Liver (tissue), 9 donors: ENCODE measurements around the gene RASA3. TPM values are rescaled to one million over a fixed set of nuclear protein-coding genes. Genes with fewer than 3 reads are reported as not detected.

Experiments used
- DNase-seq: peaks from one replicate; pipeline ENCODE4 v3.0.0-alpha.2; 2017; ENCODE audit warnings: low spot score
- H3K27ac ChIP-seq, 2 donors: one replicate each; pipeline ENCODE4 v1.7.0; 2013; ENCODE audit warnings: inconsistent platforms in 2 of 2, low read length in 2 of 2, control low read depth in 1 of 2, low read depth in 1 of 2, mild to moderate bottlenecking in 1 of 2
- H3K27me3 ChIP-seq, 4 donors: one replicate each; pipeline versions ENCODE4 v1.6.1 to v1.7.0; 2013; ENCODE audit warnings: low read length in 3 of 4, inconsistent platforms in 1 of 4, mild to moderate bottlenecking in 1 of 4, moderate library complexity in 1 of 4; ENCODE audit not compliant: control insufficient read depth in 4 of 4, insufficient read depth in 4 of 4
- H3K36me3 ChIP-seq, 4 donors: one replicate each; pipeline versions ENCODE4 v1.6.1 to v1.7.0; 2013; ENCODE audit warnings: low read length in 3 of 4, mild to moderate bottlenecking in 3 of 4, low read depth in 1 of 4, moderate library complexity in 1 of 4; ENCODE audit not compliant: control insufficient read depth in 4 of 4, insufficient read depth in 3 of 4
- H3K4me1 ChIP-seq, 4 donors: one replicate each; pipeline versions ENCODE4 v1.6.1 to v1.7.0; 2013; ENCODE audit warnings: low read length in 3 of 4, mild to moderate bottlenecking in 3 of 4, moderate library complexity in 1 of 4; ENCODE audit not compliant: control insufficient read depth in 4 of 4, insufficient read depth in 4 of 4
- H3K4me3 ChIP-seq, 3 donors: one replicate each; pipeline versions ENCODE4 v1.6.1 to v1.7.0; 2013; ENCODE audit warnings: low read length in 3 of 3, control low read depth in 1 of 3, low read depth in 1 of 3, mild to moderate bottlenecking in 1 of 3
- H3K9ac ChIP-seq, 2 donors: one replicate each; pipeline ENCODE4 v1.7.0; 2013; ENCODE audit warnings: low read length in 2 of 2, mild to moderate bottlenecking in 2 of 2, moderate library complexity in 2 of 2, control low read depth in 1 of 2, low read depth in 1 of 2
- H3K9me3 ChIP-seq, 4 donors: one replicate each; pipeline versions ENCODE4 v1.6.1 to v1.7.0; 2013; ENCODE audit warnings: low read length in 3 of 4; ENCODE audit not compliant: control insufficient read depth in 4 of 4
- EGR1 ChIP-seq, 2 donors: IDR thresholded peaks; 2 replicates each; pipeline ENCODE4 v1.6.1; 2016 to 2018; ENCODE audit warnings: antibody characterized with exemption in 2 of 2, low read depth in 2 of 2
- FOXA1 ChIP-seq: IDR thresholded peaks from 2 replicates; pipeline ENCODE4 v1.6.1; 2016; ENCODE audit warnings: antibody characterized with exemption
- FOXA2 ChIP-seq: IDR thresholded peaks from 2 replicates; pipeline ENCODE4 v1.6.1; 2016; ENCODE audit warnings: antibody characterized with exemption
- GABPA ChIP-seq, 2 donors: IDR thresholded peaks in 1 of 2; conservative IDR thresholded peaks in 1 of 2; 2 replicates each; pipeline ENCODE4 v1.6.1; 2016; ENCODE audit warnings: antibody characterized with exemption in 2 of 2, mild to moderate bottlenecking in 1 of 2, moderate library complexity in 1 of 2
- HNF4A ChIP-seq, 2 donors: conservative IDR thresholded peaks; 2 replicates each; pipeline ENCODE4 v1.6.1; 2016; ENCODE audit warnings: antibody characterized with exemption in 2 of 2, mild to moderate bottlenecking in 2 of 2
- HNF4G ChIP-seq: IDR thresholded peaks from 2 replicates; pipeline ENCODE4 v1.6.1; 2016; ENCODE audit warnings: antibody characterized with exemption
- JUND ChIP-seq, 2 donors: IDR thresholded peaks; 2 replicates each; pipeline ENCODE4 v1.6.1; 2016; ENCODE audit warnings: antibody characterized with exemption in 2 of 2
- NR2F2 ChIP-seq: IDR thresholded peaks from 2 replicates; pipeline ENCODE4 v1.6.1; 2016; ENCODE audit warnings: antibody characterized with exemption
- RAD21 ChIP-seq, 2 donors: IDR thresholded peaks; 2 replicates each; pipeline ENCODE4 v1.6.1; 2016; ENCODE audit warnings: antibody characterized with exemption in 2 of 2, mild to moderate bottlenecking in 2 of 2
- RXRA ChIP-seq, 2 donors: IDR thresholded peaks; 2 replicates each; pipeline ENCODE4 v1.6.1; 2017 to 2018; ENCODE audit warnings: antibody characterized with exemption in 2 of 2, mild to moderate bottlenecking in 1 of 2
- SP1 ChIP-seq: IDR thresholded peaks from 2 replicates; pipeline ENCODE4 v1.6.1; 2018; ENCODE audit warnings: antibody characterized with exemption, mild to moderate bottlenecking
- TAF1 ChIP-seq: conservative IDR thresholded peaks from 2 replicates; pipeline ENCODE4 v1.6.1; 2016; ENCODE audit warnings: antibody characterized with exemption, mild to moderate bottlenecking
- YY1 ChIP-seq: IDR thresholded peaks from 2 replicates; pipeline ENCODE4 v1.6.1; 2016; ENCODE audit warnings: antibody characterized with exemption, mild to moderate bottlenecking
- WGBS: extraction: QIAGEN DNeasy Blood & Tissue Kit; methylation state at CpG from one replicate; pipeline ENCODE4 v1.1.7; 2013; 5-methylcytosine and 5-hydroxymethylcytosine counted together
- polyA plus RNA-seq, 2 donors: library from polyadenylated mRNA; stranded (reverse) in 1 of 2; unstranded in 1 of 2; fragments of 200-250 nt in 1 of 2; fragments of >200 nt in 1 of 2; fragmentation: Nextera tagmentation in 1 of 2; extraction: Ambion mirVana in 1 of 2; gene quantifications; one replicate each; pipeline versions ENCODE4 v1.2.1 to v1.2.3, GENCODE V29; 2013 to 2015
- total RNA-seq, 2 donors: library from RNA; depleted of rRNA; stranded (reverse); fragments of >200 nt; gene quantifications; one replicate each; pipeline ENCODE4 v1.2.3, GENCODE V29; 2014
- TF ChIP-seq, protein P1 (sequence below): fragments of 150-350 bp; IDR thresholded peaks from 2 replicates; pipeline ENCODE4 v1.5.1; 2017; ENCODE audit warnings: improper control_type of control experiment, low read depth, low read length; ENCODE audit not compliant: missing input control
- TF ChIP-seq, protein P2 (sequence below): IDR thresholded peaks from 2 replicates; pipeline ENCODE4 v1.6.1; 2016; ENCODE audit warnings: antibody characterized with exemption
- TF ChIP-seq, protein P3 (sequence below): IDR thresholded peaks from 2 replicates; pipeline ENCODE4 v1.6.1; 2016; ENCODE audit warnings: antibody characterized with exemption, mild to moderate bottlenecking
- TF ChIP-seq, protein P4 (sequence below): IDR thresholded peaks from 2 replicates; pipeline ENCODE4 v1.6.1; 2016; ENCODE audit warnings: antibody characterized with exemption
- TF ChIP-seq, protein P5 (sequence below): IDR thresholded peaks from 2 replicates; pipeline ENCODE4 v1.6.1; 2016; ENCODE audit warnings: antibody characterized with exemption
- donor health status: healthy.
- donor health status: healthy.
- donor health status: healthy.
- donor health status: healthy.
- donor health status: healthy.

Gene RASA3
- total and polyA plus RNA-seq, 4 donors, result 0.64 to 5.9 (median 3.8) TPM

DNA sequence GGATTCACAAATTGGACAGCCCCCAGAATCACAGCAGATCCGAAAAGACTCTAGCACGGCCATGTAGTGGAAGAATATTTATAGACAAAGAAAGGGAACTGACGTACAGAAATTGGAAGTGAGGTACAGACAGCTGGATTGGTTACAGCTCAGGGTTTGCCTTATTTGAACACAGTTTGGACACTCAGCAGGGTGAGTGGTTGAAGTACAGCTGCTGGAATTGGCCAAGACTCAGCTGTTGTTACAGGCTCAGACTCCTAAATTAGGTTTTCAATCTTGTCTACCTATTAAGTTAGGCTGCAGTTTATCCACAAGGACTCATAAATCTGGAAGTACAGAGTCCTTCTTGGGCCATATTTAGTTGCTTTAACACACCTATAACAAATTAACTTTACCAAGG, 40.8 kb upstream of the RASA3 start (continued):
- TF ChIP-seq RXRA (IDR thresholded peaks at IDR 0.05), result no peak
- TF ChIP-seq JUND (IDR thresholded peaks at IDR 0.05), result no peak
- TF ChIP-seq, protein P1, sequence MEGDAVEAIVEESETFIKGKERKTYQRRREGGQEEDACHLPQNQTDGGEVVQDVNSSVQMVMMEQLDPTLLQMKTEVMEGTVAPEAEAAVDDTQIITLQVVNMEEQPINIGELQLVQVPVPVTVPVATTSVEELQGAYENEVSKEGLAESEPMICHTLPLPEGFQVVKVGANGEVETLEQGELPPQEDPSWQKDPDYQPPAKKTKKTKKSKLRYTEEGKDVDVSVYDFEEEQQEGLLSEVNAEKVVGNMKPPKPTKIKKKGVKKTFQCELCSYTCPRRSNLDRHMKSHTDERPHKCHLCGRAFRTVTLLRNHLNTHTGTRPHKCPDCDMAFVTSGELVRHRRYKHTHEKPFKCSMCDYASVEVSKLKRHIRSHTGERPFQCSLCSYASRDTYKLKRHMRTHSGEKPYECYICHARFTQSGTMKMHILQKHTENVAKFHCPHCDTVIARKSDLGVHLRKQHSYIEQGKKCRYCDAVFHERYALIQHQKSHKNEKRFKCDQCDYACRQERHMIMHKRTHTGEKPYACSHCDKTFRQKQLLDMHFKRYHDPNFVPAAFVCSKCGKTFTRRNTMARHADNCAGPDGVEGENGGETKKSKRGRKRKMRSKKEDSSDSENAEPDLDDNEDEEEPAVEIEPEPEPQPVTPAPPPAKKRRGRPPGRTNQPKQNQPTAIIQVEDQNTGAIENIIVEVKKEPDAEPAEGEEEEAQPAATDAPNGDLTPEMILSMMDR, result no peak

DNA sequence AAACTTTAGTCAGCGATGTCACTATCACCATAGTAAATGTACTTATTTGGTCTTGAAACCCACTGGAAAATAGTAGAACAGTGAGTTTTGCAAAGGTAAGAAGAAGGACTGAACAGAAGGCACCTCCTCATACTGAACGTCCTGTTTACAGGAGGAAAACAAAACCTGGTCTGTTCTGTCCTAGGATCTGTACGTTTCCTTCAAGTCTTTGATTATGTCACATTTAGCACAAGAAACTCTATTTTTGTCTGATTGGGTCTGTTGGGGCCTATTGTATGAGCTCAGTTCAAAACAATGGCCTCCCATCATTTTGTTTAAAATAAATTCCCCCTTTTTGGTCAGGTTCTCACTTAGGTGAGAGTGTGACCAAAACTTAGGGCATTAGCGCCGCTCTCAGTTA, 35.5 kb upstream of the RASA3 start:
- Histone ChIP-seq H3K4me1 (no peaks in the 10 kb centered on the region), H3K9ac (no peak overlapping the region), H3K27ac (no peak overlapping the region), H3K9me3 (peaks cover 0 to 3% (median 0%) of the 10 kb centered on the region in 4 donors), H3K36me3 (no peaks in the 10 kb centered on the region), H3K27me3 (no peaks in the 10 kb centered on the region), H3K4me3 (no peak overlapping the region)
- TF ChIP-seq HNF4G (no peak), FOXA2 (no peak), YY1 (no peak), GABPA (IDR thresholded peaks at IDR 0.05 in 1 of 2, conservative IDR thresholded peaks at IDR 0.05 in 1 of 2) (no peak), EGR1 (IDR thresholded peaks at IDR 0.05; ENCODE audit: low read depth in 2 of 2) (no peak), FOXA1 (no peak), NR2F2 (no peak), TAF1 (no peak), RAD21 (IDR thresholded peaks at IDR 0.05) (no peak), HNF4A (conservative IDR thresholded peaks at IDR 0.05) (no peak), SP1 (no peak), RXRA (IDR thresholded peaks at IDR 0.05) (no peak), JUND (IDR thresholded peaks at IDR 0.05) (no peak)
- TF ChIP-seq, protein P2, sequence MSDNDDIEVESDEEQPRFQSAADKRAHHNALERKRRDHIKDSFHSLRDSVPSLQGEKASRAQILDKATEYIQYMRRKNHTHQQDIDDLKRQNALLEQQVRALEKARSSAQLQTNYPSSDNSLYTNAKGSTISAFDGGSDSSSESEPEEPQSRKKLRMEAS, result no peak
- TF ChIP-seq, protein P1, result no peak
- TF ChIP-seq, protein P3, sequence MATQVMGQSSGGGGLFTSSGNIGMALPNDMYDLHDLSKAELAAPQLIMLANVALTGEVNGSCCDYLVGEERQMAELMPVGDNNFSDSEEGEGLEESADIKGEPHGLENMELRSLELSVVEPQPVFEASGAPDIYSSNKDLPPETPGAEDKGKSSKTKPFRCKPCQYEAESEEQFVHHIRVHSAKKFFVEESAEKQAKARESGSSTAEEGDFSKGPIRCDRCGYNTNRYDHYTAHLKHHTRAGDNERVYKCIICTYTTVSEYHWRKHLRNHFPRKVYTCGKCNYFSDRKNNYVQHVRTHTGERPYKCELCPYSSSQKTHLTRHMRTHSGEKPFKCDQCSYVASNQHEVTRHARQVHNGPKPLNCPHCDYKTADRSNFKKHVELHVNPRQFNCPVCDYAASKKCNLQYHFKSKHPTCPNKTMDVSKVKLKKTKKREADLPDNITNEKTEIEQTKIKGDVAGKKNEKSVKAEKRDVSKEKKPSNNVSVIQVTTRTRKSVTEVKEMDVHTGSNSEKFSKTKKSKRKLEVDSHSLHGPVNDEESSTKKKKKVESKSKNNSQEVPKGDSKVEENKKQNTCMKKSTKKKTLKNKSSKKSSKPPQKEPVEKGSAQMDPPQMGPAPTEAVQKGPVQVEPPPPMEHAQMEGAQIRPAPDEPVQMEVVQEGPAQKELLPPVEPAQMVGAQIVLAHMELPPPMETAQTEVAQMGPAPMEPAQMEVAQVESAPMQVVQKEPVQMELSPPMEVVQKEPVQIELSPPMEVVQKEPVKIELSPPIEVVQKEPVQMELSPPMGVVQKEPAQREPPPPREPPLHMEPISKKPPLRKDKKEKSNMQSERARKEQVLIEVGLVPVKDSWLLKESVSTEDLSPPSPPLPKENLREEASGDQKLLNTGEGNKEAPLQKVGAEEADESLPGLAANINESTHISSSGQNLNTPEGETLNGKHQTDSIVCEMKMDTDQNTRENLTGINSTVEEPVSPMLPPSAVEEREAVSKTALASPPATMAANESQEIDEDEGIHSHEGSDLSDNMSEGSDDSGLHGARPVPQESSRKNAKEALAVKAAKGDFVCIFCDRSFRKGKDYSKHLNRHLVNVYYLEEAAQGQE, result no peak
- TF ChIP-seq, protein P4, sequence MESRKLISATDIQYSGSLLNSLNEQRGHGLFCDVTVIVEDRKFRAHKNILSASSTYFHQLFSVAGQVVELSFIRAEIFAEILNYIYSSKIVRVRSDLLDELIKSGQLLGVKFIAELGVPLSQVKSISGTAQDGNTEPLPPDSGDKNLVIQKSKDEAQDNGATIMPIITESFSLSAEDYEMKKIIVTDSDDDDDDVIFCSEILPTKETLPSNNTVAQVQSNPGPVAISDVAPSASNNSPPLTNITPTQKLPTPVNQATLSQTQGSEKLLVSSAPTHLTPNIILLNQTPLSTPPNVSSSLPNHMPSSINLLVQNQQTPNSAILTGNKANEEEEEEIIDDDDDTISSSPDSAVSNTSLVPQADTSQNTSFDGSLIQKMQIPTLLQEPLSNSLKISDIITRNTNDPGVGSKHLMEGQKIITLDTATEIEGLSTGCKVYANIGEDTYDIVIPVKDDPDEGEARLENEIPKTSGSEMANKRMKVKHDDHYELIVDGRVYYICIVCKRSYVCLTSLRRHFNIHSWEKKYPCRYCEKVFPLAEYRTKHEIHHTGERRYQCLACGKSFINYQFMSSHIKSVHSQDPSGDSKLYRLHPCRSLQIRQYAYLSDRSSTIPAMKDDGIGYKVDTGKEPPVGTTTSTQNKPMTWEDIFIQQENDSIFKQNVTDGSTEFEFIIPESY, result no peak
- TF ChIP-seq, protein P5, sequence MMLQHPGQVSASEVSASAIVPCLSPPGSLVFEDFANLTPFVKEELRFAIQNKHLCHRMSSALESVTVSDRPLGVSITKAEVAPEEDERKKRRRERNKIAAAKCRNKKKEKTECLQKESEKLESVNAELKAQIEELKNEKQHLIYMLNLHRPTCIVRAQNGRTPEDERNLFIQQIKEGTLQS, result no peak
- 92% methylated on average over 5 of the region's 5 CpGs for WGBS
- DNase-seq, result no peak
